Mucosa of descending colon (tissue), 3 donors: ENCODE measurements around the gene CMSS1. TPM values are rescaled to one million over a fixed set of nuclear protein-coding genes. Genes with fewer than 3 reads are reported as not detected.

Experiments used
- ATAC-seq: fragments of 200-7000 bp; cut with Tn5 transposase; one replicate; pipeline ENCODE4 v1.9.1; 2020; ENCODE audit warnings: mild to moderate bottlenecking, moderate library complexity
- DNase-seq, 3 donors: peaks; one replicate each; pipeline ENCODE4 v3.0.0-alpha.2; 2020
- H3K36me3 ChIP-seq: fragments of 200-600 bp; one replicate; pipeline ENCODE4 v1.8.0; 2021; ENCODE audit warnings: low read depth, mild to moderate bottlenecking
- H3K4me1 ChIP-seq: fragments of 200-600 bp; one replicate; pipeline ENCODE4 v1.8.0; 2021; ENCODE audit warnings: low read depth, mild to moderate bottlenecking
- H3K4me3 ChIP-seq: fragments of 200-600 bp; one replicate; pipeline ENCODE4 v1.8.0; 2021; ENCODE audit warnings: mild to moderate bottlenecking
- H3K9me3 ChIP-seq: fragments of 200-600 bp; one replicate; pipeline ENCODE4 v1.8.0; 2021; ENCODE audit warnings: mild to moderate bottlenecking
- CTCF ChIP-seq: fragments of 200-600 bp; IDR thresholded peaks from one replicate; pipeline ENCODE4 v1.8.0; 2022; ENCODE audit warnings: antibody characterized with exemption, mild to moderate bottlenecking
- intact Hi-C, 2 donors: fragments of 100-400 bp; cut with DNase I in 1 of 2; cut with micrococcal nuclease in 1 of 2; formaldehyde crosslinking; loops; one replicate each; pipeline versions ENCODE4 v1.11.0 to v1.11.1; 2022; cut with DNase I, micrococcal nuclease
- total RNA-seq, 3 donors: library from RNA; stranded (reverse); fragmentation: NEBNext Ultra II Directional in 2 of 3; extraction: Animal tissue kit (Norgen Biotek cat#: 25700) in 2 of 3; gene quantifications; one replicate each; pipeline versions ENCODE4 v1.2.1 to v1.2.4, GENCODE V29; 2021 to 2023
- donor health status: DM: no; HTN: no; CAD: no; lungs with moderate emphysema.
- donor health status: DM: no; HTN: no; CAD: no.
- donor health status: DM: no; HTN: yes; CAD: no.

CMSS1 gene
- total RNA-seq, 3 donors from 2014 or later, result 9.6 to 24.2 (median 13.8) TPM

GRCh38 chr3:100165926-100166550 is 348.4 kb downstream of the CMSS1 start:
- H3K9me3 ChIP-seq, result no peaks in the 10 kb centered on the region
- DNase-seq, result no peak
- no peak for ATAC-seq
- intact Hi-C loops, result no loop called here
- TF ChIP-seq CTCF, result no peak
- H3K4me3 ChIP-seq, result no peak overlapping the region
- no peaks in the 10 kb centered on the region for H3K4me1 ChIP-seq
- H3K36me3 ChIP-seq, result no peaks in the 10 kb centered on the region

- no peak for ATAC-seq
- H3K36me3 ChIP-seq, result no peaks in the 10 kb centered on the region
- intact Hi-C loops, result no loop called here
- H3K4me3 ChIP-seq, result no peak overlapping the region
- DNase-seq, result no peak
- no peak for TF ChIP-seq CTCF
- no peaks in the 10 kb centered on the region for H3K4me1 ChIP-seq
- no peaks in the 10 kb centered on the region for H3K9me3 ChIP-seq
These were observed 351.7 kb downstream of the CMSS1 start for GRCh38 chr3:100169201-100169920.

- no peak for DNase-seq
- TF ChIP-seq CTCF, result no peak
- Histone ChIP-seq H3K36me3 (no peaks in the 10 kb centered on the region), H3K4me3 (no peak overlapping the region), H3K9me3 (no peaks in the 10 kb centered on the region), H3K4me1 (no peaks in the 10 kb centered on the region)
- ATAC-seq, result no peak
- intact Hi-C loops, result no loop called here
These were observed 352.8 kb downstream of the CMSS1 start for GRCh38 chr3:100170486-100170885.

GRCh38 chr3:100171211-100171914 is 353.7 kb downstream of the CMSS1 start:
- H3K4me3 ChIP-seq, result no peak overlapping the region
- intact Hi-C loops, result no loop called here
- no peak for TF ChIP-seq CTCF

GRCh38 chr3:100173961-100174360 is 356.3 kb downstream of the CMSS1 start:
- H3K4me3 ChIP-seq, result no peak overlapping the region
- ATAC-seq (no peak), DNase-seq (no peak)
- no peaks in the 10 kb centered on the region for H3K36me3 ChIP-seq
- intact Hi-C loops, result no loop called here
- TF ChIP-seq CTCF, result no peak
- peaks cover 3% of the 10 kb centered on the region for H3K9me3 ChIP-seq
- H3K4me1 ChIP-seq, result no peaks in the 10 kb centered on the region

More at GRCh38 chr3:100171211-100171914, 353.7 kb downstream of the CMSS1 start:
- no peaks in the 10 kb centered on the region for H3K4me1 ChIP-seq
- no peak for DNase-seq
- no peak for ATAC-seq
- H3K36me3 ChIP-seq, result no peaks in the 10 kb centered on the region
- no peaks in the 10 kb centered on the region for H3K9me3 ChIP-seq
